Right renal pelvis (tissue), 4 donors: ENCODE data around the gene CCDC69. TPM values are rescaled to one million over a fixed set of nuclear protein-coding genes. Genes with fewer than 3 reads are reported as not detected.
"Not testable (repeated sequence)": the region's sequence is repeated elsewhere in the genome, so short reads cannot be mapped to it uniquely, and the experiment has no call there.

Source experiments
- DNase-seq, 4 donors: peaks; one replicate each; pipeline ENCODE4 v3.0.0-alpha.2; 2013; ENCODE audit warnings: low read depth in 4 of 4, low spot score in 3 of 4, missing footprints in 1 of 4
- polyA plus RNA-seq, 4 donors: library from polyadenylated mRNA; unstranded; fragments of 120-200 nt; gene quantifications; one replicate each; pipeline ENCODE4 v1.2.1, GENCODE V29; 2013; ENCODE audit not compliant: insufficient read length in 4 of 4

Gene CCDC69
- polyA plus RNA-seq, 4 donors = 4.3 to 8.2 (median 5.1) TPM

DNA sequence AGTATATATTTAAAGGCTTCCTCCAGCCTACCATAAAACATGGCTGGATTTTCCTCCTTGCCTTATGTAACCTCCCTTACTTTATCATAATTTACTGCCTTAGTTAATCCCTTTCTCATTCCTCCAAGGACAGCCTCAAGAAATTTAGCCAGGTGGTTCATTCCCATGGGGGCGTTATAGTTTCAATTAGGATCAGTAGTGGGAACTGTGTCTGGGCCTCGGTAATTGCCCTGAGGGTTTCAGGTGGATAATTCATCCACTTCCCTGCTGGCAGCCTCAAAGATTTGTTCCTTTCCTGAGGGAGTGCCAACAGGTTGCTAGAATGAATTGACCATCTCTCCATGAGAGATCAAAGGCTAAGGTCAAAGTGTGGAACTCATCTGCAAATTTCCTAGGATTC, 24.8 kb upstream of the CCDC69 start:
- DNase-seq = no peak

DNA sequence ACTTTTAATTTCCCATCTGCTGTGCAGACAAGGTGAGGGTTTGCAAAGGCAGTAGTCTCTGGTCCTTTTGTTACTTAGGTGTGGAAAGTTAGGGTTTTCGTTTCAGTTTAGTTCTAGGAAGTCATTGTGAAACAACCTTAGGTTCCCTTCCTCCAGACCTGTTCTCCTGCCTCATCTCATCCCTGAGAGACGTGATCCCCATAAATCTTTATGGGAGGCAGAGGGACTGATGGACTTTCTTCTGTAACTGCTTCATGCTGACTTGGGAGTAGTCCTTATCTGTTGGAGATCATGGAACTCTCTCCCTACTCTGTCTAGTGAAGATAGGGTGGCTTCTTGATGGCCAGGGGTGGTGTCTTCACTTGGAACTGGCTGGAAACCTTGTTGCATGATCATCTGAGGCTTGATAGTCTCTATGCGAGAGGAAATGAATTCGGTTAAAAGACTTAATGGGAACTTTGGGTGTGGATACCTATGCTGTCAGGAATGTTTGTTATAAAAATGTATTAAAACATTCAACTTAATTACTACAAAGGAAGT, 21.9 kb upstream of the CCDC69 start:
- DNase-seq = no peak

DNA sequence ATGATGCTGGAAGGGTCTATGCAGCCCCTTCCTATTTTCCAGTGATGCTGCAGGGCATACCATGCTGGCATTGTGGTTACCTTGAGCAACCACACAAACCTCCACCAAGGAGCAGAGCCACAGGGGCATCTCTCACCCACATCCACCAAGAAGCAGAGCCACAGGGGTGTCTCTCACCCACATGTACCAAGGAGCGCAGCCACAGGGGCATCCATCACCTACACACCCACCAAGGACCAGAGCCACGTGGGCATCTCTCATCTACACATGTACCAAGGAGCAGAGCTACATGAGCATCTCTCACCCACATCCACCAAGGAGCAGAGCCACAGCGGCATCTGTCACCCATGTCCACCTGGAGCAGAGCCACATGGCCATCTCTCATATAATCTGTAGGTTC, 20.3 kb upstream of the CCDC69 start:
- DNase-seq = no peak

DNA sequence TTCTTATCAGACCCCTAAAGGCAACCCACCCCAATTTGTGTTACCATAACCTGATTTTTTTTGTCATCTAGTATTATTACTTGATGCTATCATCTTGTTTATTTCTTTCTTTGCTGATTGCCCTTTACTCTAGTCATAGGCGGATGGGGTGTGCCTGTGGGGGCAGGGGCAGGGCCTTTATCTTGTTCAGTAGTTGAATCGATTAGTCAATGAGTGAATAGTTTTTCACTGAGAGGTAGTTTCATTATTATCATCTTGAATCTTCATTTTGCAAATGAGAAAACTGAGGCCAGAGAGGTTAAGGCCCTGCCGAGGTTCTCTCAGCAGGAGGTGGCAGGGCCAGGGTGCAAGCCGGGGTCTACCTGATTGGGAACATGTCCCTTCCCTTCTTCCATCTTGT, 19.7 kb upstream of the CCDC69 start:
- no peak for DNase-seq

DNA sequence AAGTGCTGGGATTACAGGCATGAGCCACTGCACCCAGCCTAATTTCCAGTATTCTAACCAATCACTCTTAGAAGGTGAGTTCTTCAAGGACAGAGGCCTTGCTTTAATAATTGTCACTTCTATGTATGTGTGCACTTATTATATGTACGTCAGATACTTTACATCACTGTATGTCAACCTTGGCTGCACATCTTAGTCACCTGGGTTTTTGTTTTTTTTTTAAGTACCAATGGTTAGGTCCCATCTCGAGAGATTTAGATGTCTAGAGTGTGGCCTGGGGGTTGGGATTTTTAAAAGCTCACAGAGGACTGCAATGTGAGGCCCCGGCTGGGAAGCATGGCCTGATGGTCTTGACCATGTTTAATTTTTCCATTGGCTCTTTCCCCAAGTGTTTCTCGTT, 19.2 kb upstream of the CCDC69 start:
- DNase-seq = no peak

DNA sequence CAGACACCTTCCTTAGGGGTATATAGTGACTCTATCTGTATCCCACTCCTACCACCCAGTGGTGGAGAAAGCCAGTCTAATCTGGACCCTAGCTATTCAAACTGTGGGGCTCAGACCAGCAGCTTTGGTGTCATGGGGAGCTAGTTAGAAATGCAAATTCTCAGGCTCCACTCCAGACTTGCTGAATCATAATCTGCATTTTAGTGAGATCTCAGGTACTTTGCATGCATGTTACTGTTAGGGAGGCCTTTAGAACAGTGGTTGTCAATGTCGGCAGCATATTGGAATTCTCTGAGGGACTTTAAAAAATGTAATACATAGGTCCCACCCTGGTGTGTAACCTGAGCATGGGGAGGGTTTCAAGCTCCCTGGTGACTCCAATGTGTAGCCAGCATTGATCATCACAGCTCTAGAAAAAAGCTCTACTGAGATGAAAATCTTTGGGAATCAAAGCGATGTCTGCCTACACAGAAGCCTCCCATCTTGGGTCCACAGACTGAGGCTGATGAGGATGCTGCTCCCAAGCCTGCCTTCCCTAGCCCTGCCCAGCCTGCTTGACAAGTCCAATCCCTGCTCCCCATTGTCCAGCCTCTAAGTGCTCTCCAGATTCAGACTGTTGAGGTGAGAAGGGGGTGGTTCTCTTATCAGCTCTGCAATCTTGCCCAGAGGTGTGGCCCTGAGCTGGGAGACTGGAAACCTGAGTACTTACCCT, 17.2 kb upstream of the CCDC69 start:
- DNase-seq = no peak

DNA sequence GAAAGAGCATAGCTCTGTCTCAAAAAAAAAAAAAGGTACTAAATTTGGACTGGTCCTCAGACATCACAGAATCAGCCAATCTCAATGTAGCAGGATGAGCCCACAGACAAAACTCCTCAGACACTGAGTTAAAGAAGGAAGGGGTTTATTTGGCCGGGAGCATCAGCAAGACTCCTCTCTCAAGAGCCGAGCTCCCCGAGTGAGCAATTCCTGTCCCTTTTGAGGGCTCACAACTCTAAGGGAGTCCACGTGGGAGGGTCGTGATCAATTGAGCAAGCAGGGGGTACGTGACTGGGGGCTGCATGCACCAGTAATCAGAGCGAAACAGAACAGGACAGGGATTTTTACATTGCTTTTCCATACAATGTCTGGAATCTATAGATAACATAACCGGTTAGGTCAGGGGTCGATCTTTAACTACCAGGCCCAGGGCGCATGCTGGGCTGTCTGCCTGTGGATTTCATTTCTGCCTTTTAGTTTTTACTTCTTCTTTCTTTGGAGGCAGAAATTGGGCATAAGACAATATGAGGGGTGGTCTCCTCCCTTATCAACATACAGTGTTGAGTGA, 16.5 kb upstream of the CCDC69 start:
- not testable (repeated sequence) for DNase-seq

DNA sequence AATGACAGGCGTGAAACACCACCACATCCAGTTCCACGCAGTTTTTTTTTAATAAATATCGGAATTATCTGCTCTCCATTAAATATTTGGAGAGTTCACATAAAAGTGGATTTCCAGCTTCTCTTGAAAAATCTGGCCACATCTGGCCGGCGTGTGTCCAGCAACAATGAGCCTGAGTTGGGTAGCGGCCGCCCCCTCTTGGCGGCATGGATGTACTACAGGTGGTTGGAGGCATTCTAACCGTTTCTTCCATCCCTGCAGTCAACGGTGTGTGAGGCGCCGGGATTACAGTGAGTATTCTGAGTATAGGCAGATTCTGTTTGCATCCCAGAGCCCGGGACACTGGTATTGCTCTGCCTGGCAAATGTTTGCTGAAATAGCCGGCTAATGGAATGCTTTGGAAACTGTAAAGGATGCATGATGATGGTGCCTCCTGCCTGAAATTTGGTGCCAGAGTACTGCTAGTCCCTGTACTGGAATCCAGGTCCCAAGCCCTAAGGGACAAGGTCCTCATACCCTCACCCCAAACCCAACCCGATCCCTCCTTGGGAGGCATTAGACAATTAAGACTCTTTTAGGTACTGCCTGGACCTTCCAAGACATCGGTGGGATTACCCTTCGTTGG, 15.5 kb upstream of the CCDC69 start:
- peak; percentile 58 to 60 (median 58) for DNase-seq

DNA sequence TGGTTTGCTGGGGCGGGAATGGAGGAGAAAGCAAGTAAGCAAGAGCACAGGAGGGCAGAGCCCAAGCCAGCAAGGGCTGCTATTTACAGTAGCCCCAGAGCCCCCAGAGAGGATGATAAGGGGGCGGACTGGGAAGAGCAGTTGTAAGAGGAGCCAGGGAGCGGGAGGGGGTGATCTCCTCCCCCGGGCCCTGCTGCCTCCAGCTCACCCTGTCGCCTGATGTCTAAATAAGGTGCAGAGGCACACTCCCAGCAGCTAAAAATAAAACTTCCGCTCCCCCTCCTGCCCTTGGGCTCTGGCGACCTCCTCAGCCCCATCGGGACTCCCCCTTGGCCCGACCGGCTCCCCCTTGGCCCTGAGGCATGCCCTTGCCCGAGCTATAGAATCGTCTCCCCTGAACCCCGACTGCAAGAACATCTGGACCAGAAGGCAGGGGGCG, 14.4 kb upstream of the CCDC69 start:
- no peak for DNase-seq

DNA sequence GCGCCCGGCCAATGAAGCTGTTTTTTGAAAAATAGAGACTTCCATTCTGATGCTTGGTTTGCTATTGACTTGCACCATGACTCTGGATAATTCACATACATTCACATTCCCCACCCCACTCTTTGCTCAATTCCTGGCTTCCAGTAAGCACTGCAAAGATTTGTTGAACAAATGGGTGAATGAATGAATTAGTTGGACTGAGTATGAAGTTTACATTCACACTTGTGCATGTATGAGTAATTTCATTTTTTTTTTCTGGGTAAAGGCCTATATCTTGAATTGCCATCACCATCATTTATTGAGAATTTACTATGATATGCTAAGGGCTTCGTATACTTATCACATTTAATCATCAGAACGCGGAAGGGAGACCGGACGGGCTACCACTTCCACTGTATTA, 13.8 kb upstream of the CCDC69 start:
- DNase-seq = no peak

DNA sequence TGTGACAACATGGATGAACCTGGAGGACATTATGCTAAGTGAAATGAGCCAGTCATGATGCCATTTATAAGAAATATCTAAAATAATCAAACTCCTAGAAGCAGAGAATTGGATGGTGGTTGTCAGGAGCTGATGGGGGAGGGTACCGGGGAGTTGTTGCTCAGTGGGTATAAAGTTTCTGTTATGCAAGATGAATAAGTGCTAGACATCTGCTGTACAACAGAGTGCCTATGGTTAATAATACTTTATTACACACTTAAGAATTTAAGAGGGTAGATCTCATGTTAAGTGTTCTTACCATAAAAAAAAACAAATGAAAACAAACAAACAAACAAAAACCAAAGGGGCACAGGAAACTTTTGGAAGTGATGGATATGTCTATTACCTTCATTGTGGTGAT, 13.0 kb upstream of the CCDC69 start:
- DNase-seq = no peak

DNA sequence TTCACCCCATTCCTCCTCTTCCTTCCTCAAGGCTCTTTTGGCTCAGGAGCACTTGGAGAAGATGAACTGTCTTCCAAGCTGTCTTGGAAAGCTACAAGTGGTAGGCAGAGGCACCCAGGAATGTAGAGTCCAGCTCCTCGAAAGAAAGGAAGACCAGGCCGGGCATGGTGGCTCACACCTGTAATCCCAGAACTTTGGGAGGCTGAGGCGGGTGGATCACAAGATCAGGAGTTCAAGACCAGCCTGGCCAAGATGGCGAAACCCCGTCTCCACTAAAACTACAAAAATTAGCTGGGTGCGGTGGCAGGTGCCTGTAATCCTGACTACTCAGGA, 11.3 kb upstream of the CCDC69 start:
- not testable (repeated sequence) for DNase-seq

DNA sequence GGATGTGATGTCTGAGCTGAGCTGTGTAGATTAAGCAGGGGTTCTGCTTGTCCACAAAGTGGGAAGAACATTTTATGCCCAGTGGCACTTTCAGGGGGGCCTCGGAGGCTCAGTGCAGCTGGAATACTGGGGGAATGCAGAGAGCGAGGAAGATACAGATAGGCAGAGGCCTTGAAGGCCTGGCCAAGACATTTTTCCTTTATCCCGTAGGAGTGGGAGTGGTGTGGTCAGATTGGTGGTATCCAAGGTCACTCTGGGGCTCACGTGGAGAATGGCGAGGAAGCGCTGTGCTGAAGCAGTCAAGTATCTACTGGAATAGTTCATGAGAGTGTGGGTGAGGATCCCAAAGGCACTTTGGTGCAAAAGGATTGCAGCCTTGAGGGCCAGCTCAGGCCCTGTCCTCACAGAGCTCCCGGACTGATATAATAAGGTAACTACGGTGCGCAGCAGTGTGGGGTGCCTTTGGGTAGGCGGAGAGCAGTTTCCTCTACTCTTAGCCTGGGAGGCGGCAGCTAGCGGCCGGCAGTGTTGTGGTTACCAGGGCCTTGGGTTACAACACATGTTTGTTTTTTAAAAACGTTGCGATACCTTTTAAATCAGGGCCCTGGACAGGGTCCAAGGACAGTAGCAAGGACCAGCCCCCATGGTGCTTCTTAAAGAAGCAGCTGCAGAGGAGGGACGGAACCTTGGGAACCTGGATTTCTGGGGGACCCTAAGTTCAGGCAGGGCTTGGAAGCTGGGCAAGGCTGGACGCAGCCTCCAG, 10.8 kb upstream of the CCDC69 start:
- peak in 1 of 4 donors; percentile 22 for DNase-seq

DNA sequence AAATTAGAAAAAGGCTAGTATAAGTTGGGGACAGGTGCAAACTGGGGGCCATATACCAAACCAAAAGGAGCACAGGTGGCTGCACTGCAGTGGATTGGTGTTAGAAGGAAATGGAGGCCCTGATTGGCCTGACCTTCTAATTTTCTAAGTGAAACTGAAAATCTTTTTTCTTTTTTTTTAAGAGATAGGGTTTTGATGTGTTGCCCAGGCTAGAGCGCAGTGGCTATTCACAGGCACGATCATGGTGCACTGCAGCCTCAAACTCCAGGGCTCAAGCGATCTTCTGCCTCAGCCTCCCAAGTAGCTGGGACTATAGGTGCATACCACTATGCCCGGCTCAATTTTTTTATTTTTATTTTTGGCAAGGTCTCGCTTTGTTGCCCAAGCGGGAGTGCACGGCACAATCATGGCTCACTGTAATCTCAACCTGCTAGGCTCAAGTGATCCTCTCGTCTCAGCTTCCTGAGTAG, 9.8 kb upstream of the CCDC69 start:
- DNase-seq = no peak

DNA sequence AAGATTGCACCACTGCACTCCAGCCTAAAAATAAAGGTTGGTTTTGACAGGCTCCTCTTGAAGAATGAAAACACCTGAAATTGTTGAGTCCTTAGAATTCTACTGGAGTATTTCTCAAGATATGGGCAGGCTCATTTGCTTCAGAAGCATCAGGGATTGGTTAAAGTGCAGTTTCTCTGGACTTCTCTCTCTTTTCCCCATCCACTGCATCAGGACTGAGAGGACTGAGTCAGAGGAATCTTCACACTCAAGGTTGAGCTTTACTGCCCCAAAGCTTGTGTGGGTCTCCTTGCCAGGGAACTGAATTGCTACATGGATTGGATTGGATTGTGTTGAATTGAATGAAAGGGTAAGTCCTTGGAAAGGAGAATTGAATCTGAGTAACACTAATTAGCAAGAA, 7.5 kb upstream of the CCDC69 start:
- DNase-seq = no peak

DNA sequence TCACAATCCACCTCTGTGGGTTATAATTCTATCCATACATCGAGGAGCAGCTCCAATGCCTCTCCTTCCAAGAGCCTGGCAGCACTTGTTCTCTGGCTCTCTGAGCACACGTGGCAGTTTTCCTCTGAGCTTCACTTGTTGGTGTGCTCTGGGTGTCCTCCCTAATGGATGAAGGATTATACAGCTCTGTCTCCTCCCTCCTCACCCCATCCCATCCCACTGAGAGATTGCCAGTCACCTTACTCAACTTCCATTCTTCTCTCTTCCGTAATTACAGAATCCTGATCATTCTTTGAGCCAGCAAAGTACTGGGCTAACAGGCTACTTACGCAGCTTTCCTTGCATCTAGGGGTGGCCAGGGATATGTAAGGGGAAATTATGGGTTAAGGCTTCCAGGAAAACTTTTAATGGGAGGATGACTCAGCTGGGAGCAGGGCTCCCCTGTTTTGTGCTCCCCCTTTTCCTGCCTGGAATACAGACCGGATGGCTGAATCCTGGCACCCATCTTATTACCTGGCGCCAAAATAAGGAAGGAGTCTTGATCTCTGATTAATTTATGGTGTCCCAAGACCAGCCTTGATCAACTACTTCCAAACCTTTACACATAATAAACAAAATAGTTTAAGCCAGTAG, 6.3 kb upstream of the CCDC69 start:
- no peak for DNase-seq

DNA sequence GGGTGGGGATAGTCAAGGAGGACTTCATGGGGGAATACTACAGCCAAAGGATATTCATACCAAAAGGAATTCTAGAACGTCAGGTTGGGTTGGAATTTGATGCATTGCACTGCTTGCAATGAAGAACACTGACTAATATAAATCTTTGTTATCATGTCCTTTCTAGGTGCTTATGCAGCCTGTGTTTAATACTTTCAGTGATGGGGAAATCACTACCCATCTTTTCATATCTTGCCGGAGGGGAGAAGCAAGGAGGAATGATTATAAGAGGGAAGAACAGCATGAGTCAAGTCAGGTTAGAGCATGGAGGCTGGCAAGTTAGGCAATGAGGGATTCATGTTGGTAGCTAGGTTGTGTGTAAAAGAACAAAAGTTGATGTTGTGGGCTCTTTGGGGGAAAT, 5.1 kb upstream of the CCDC69 start:
- no peak for DNase-seq

DNA sequence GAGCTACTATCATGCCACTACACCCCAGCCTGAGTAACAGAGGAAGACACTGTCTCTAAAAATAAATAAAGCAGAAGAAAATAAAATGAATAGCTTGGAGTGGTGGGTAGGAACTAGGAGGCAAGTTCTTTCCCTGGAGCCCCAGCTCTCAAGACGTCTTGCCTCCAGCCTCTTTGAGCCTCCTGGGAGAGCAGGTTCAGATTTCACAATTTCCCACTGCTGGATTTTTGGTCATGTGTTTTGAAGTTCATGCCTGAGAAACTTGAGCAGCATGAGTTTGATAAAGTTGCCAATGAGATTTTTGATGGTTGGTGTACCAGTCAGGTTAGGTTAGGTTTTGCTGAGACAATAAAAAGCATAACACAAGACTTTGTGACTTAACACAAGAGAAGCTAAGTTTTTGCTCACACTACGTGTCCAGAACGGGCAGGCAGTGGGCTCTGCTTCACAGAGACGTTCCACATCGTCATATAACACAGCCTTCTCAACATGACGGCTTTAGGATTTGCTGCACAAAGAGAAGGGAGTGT, 4.1 kb upstream of the CCDC69 start:
- no peak for DNase-seq

DNA sequence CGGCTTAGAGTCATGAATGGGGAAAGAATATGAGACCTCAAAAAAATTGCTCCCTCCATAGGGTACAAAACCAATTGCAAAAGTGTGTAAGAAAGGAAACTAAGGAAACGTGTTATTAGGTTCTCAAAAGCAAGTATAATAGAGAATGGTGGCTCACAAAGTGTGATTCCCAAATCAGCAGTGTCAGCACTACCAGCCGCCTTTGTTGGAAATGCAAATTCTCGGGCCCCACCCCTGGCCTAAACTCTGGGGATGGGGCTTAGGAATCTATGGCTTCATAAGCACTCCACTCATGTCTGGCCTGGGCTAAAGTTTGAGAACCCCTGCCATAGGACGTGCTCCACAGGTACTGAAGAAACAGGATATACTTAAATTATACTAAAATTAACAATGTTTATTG, 1.6 kb upstream of the CCDC69 start:
- no peak for DNase-seq

DNA sequence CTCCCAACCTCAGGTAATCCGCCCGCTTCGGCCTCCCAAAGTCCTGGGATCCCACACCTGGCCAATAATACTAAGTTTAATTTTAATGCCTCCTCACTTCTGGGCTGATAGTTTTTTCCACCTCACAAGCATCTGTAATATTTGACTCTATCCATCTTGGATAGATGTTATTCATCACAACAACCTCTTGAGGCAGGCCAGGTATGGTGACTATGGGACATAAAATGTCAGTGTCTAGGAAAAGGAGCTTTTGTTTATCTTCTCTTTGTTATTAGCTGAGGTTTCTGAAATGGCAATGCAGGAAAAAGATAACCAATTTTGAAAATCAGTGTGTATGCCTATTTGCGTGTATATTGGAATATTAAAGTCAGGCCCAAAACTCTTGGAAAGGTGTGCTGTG, 1.2 kb upstream of the CCDC69 start:
- no peak for DNase-seq

DNA sequence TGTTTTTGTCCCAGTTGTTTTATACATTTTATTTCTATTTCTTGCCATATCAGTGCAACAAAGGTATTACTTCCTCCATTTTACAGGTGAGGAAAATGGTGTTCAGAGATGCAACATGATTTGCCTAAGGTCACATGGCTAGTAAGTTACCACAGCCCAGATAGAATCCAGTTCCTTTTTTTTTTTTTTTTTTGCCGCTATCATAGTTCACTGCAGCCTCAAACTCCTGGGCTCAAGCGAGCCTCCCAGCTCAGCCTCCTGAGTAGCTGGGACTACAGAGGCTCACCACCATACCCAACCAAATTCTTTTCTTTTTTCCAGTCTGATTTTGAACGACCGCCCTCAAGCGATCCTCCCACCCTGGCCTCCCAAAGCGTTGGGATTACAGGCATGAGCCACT, 480 bp upstream of the CCDC69 start:
- no peak for DNase-seq
